H1 (cell line): Measurements from ENCODE around the gene CDHR2. TPM values are rescaled to one million over a fixed set of nuclear protein-coding genes. Genes with fewer than 3 reads are reported as not detected.

Experiments used
- CTCF ChIA-PET: fragments of 300-600 bp; sonication (Branson Sonifier 250); formaldehyde crosslinking; loops from one replicate; lab custom pipeline; 2021; ENCODE audit not compliant: partially characterized antibody; lab: Charles Lee
- POLR2A ChIA-PET: fragments of 300-600 bp; sonication (Branson Sonifier 250); formaldehyde crosslinking; loops from one replicate; lab custom pipeline; 2021; ENCODE audit warnings: inconsistent platforms; ENCODE audit not compliant: partially characterized antibody; lab: Charles Lee
- DNase-seq, 2 experiments: peaks; one replicate each; pipeline versions ENCODE4 v3.0.0 to v3.0.0-alpha.2; 2010 to 2022; ENCODE audit warnings: low spot score in 2 of 2, low read depth in 1 of 2, mixed read lengths in 1 of 2
- FAIRE-seq: peaks from 2 replicates; lab custom pipeline; 2011; peaks lifted over from hg19 to GRCh38; lab: Jason Lieb, UNC
- H2AFZ ChIP-seq: 2 replicates; pipeline ENCODE4 v1.8.1; 2012; ENCODE audit warnings: low read length, inconsistent platforms
- H2AK5ac ChIP-seq: 2 replicates; pipeline ENCODE4 v1.6.1; 2013; ENCODE audit warnings: low read depth, low read length
- H2BK120ac ChIP-seq: replicated peaks from 2 replicates; pipeline ENCODE3; 2013; ENCODE audit warnings: low read depth, low read length, inconsistent platforms
- H2BK12ac ChIP-seq: 2 replicates; pipeline ENCODE4 v1.6.1; 2013; ENCODE audit warnings: low read depth, low read length
- H2BK15ac ChIP-seq: 2 replicates; pipeline ENCODE4 v1.6.1; 2013; ENCODE audit warnings: low read length
- H2BK20ac ChIP-seq: 2 replicates; pipeline ENCODE4 v1.6.1; 2013; ENCODE audit warnings: low read length
- H2BK5ac ChIP-seq: 2 replicates; pipeline ENCODE4 v1.6.1; 2013; ENCODE audit warnings: low read depth, low read length
- H3K14ac ChIP-seq: 2 replicates; pipeline ENCODE4 v1.6.1; 2013; ENCODE audit warnings: inconsistent platforms; ENCODE audit not compliant: insufficient read length
- H3K18ac ChIP-seq: 2 replicates; pipeline ENCODE4 v1.6.1; 2013; ENCODE audit warnings: low read length; ENCODE audit errors: extremely low read depth
- H3K23ac ChIP-seq: 2 replicates; pipeline ENCODE4 v1.6.1; 2013; ENCODE audit warnings: inconsistent platforms; ENCODE audit not compliant: insufficient read length
- H3K23me2 ChIP-seq: 2 replicates; pipeline ENCODE4 v1.6.1; 2013; ENCODE audit warnings: low read depth, low read length
- H3K27ac ChIP-seq: 2 replicates; pipeline ENCODE4 v1.6.1; 2011; ENCODE audit warnings: low read depth, low read length, inconsistent platforms
- H3K27me3 ChIP-seq, 4 experiments: replicated peaks in 1 of 4; 1 replicate in 1 of 4; 2 replicates in 3 of 4; pipeline versions ENCODE4 v1.6.1 to v1.8.1; 2011 to 2013; ENCODE audit warnings: low read length in 3 of 4, mild to moderate bottlenecking in 3 of 4, inconsistent platforms in 2 of 4, mixed read lengths in 2 of 4, moderate library complexity in 1 of 4; ENCODE audit not compliant: control insufficient read depth in 3 of 4, insufficient read depth in 3 of 4; ENCODE audit errors: extremely low read depth in 1 of 4
- H3K36me3 ChIP-seq, 4 experiments: 2 replicates each; pipeline versions ENCODE4 v1.6.1 to v1.8.1; 2011 to 2013; ENCODE audit warnings: mild to moderate bottlenecking in 4 of 4, low read length in 3 of 4, moderate library complexity in 2 of 4, control low read depth in 1 of 4, inconsistent platforms in 1 of 4; ENCODE audit not compliant: insufficient read depth in 4 of 4, control insufficient read depth in 2 of 4
- H3K4ac ChIP-seq: replicated peaks from 2 replicates; pipeline ENCODE3; 2013; ENCODE audit warnings: low read length, low read depth, mixed read lengths, inconsistent platforms; ENCODE audit not compliant: insufficient read length
- H3K4me1 ChIP-seq, 4 experiments: replicated peaks in 1 of 4; 1 replicate in 1 of 4; 2 replicates in 3 of 4; pipeline versions ENCODE4 v1.6.1 to v1.8.1; 2011 to 2013; ENCODE audit warnings: low read length in 3 of 4, inconsistent platforms in 2 of 4, mixed read lengths in 1 of 4; ENCODE audit not compliant: insufficient read depth in 4 of 4, control insufficient read depth in 3 of 4
- H3K4me2 ChIP-seq, 2 experiments: 2 replicates each; pipeline versions ENCODE4 v1.6.1 to v1.8.1; 2011 to 2013; ENCODE audit warnings: low read depth in 2 of 2, low read length in 2 of 2, control low read depth in 1 of 2, inconsistent platforms in 1 of 2, mild to moderate bottlenecking in 1 of 2; ENCODE audit not compliant: insufficient read depth in 1 of 2
- H3K4me3 ChIP-seq, 4 experiments: fragments of 200-600, 300-600 bp in 1 of 4; sonication (generic), shearing (Covaris generic), sonication (Bioruptor Twin) in 1 of 4; 2 replicates each; pipeline versions ENCODE4 v1.5.1 to v1.8.1; 2011 to 2016; ENCODE audit warnings: low read length in 4 of 4, low read depth in 3 of 4, control low read depth in 2 of 4, inconsistent platforms in 2 of 4, mild to moderate bottlenecking in 2 of 4, mixed read lengths in 1 of 4, moderate library complexity in 1 of 4; ENCODE audit not compliant: insufficient read depth in 2 of 4; ENCODE audit errors: extremely low read depth in 1 of 4
- H3K56ac ChIP-seq: replicated peaks from 2 replicates; pipeline ENCODE3; 2013; ENCODE audit warnings: low read depth, mild to moderate bottlenecking, mixed read lengths, low read length, inconsistent platforms; ENCODE audit not compliant: insufficient read length
- H3K79me1 ChIP-seq: 2 replicates; pipeline ENCODE4 v1.6.1; 2013; ENCODE audit warnings: low read depth, low read length, control low read depth
- H3K79me2 ChIP-seq, 2 experiments: 2 replicates each; pipeline versions ENCODE4 v1.6.1 to v1.8.1; 2012 to 2013; ENCODE audit warnings: low read length in 2 of 2, mild to moderate bottlenecking in 2 of 2, inconsistent platforms in 1 of 2; ENCODE audit not compliant: insufficient read depth in 2 of 2, control insufficient read depth in 1 of 2
- H3K9ac ChIP-seq, 4 experiments: replicated peaks in 1 of 4; 1 replicate in 1 of 4; 2 replicates in 3 of 4; pipeline versions ENCODE4 v1.6.1 to v1.8.1; 2011 to 2013; ENCODE audit warnings: low read depth in 3 of 4, low read length in 3 of 4, control low read depth in 2 of 4, mild to moderate bottlenecking in 2 of 4, moderate library complexity in 2 of 4, inconsistent platforms in 1 of 4; ENCODE audit errors: extremely low read depth in 1 of 4
- H3K9me3 ChIP-seq, 2 experiments: 2 replicates each; pipeline versions ENCODE4 v1.6.1 to v1.8.1; 2012 to 2013; ENCODE audit warnings: mild to moderate bottlenecking in 2 of 2, moderate library complexity in 2 of 2, control low read depth in 1 of 2, inconsistent platforms in 1 of 2, low read depth in 1 of 2, low read length in 1 of 2, mixed read lengths in 1 of 2; ENCODE audit not compliant: insufficient read depth in 2 of 2
- H4K20me1 ChIP-seq, 2 experiments: replicated peaks in 1 of 2; 2 replicates each; pipeline versions ENCODE3 to v1.8.1; 2011 to 2013; ENCODE audit warnings: inconsistent platforms in 2 of 2, low read length in 2 of 2, mild to moderate bottlenecking in 1 of 2; ENCODE audit not compliant: insufficient read depth in 2 of 2, control insufficient read depth in 1 of 2
- H4K5ac ChIP-seq: 2 replicates; pipeline ENCODE4 v1.6.1; 2013; ENCODE audit warnings: low read length, low read depth, mixed read lengths, inconsistent platforms; ENCODE audit not compliant: insufficient read length
- H4K8ac ChIP-seq: 2 replicates; pipeline ENCODE4 v1.8.0; 2013; ENCODE audit warnings: mild to moderate bottlenecking, moderate library complexity, low read length, inconsistent platforms; ENCODE audit not compliant: insufficient read depth; ENCODE audit errors: extremely low read depth
- H4K91ac ChIP-seq: replicated peaks from 2 replicates; pipeline ENCODE3; 2013; ENCODE audit warnings: low read length, mixed read lengths, inconsistent platforms; ENCODE audit not compliant: insufficient read length
- BCL11A ChIP-seq, 2 experiments: IDR thresholded peaks; one replicate each; pipeline ENCODE4 v1.6.1; 2011; ENCODE audit warnings: low read depth in 2 of 2, low read length in 2 of 2, mild to moderate bottlenecking in 2 of 2
- BRCA1 ChIP-seq: IDR thresholded peaks from 2 replicates; pipeline ENCODE4 v1.6.1; 2012; ENCODE audit warnings: low read depth, low read length, improper control_type of control experiment
- CBX8 ChIP-seq: fragments of 300-800, 300-1000 bp; sonication (generic); IDR thresholded peaks from 2 replicates; pipeline ENCODE4 v1.7.1; 2016; ENCODE audit warnings: low read depth, low read length, borderline replicate concordance
- CHD1 ChIP-seq: IDR thresholded peaks from 2 replicates; pipeline ENCODE4 v1.6.1; 2012; ENCODE audit warnings: low read depth, low read length, improper control_type of control experiment
- CTCF ChIP-seq, 3 experiments: IDR thresholded peaks; 1 replicate in 2 of 3; 2 replicates in 1 of 3; pipeline versions ENCODE4 v1.5.1 to v1.6.1; 2011; ENCODE audit warnings: low read length in 3 of 3, mild to moderate bottlenecking in 3 of 3, inconsistent platforms in 2 of 3, low read depth in 1 of 3, moderate library complexity in 1 of 3; ENCODE audit not compliant: insufficient read depth in 1 of 3; ENCODE audit errors: control extremely low read depth in 1 of 3
- GABPA ChIP-seq: IDR thresholded peaks from 2 replicates; pipeline ENCODE4 v1.6.1; 2011; ENCODE audit warnings: mild to moderate bottlenecking, low read length, moderate library complexity, borderline replicate concordance; ENCODE audit not compliant: insufficient read depth
- MAFK ChIP-seq: IDR thresholded peaks from 2 replicates; pipeline ENCODE4 v1.6.1; 2012; ENCODE audit warnings: low read depth, mild to moderate bottlenecking, improper control_type of control experiment, low read length
- MAX ChIP-seq: IDR thresholded peaks from 2 replicates; pipeline ENCODE4 v1.6.1; 2012; ENCODE audit warnings: inconsistent platforms
- NRF1 ChIP-seq: IDR thresholded peaks from 2 replicates; pipeline ENCODE4 v1.6.1; 2011; ENCODE audit warnings: mild to moderate bottlenecking, low read depth, low read length, improper control_type of control experiment
- RBBP5 ChIP-seq: IDR thresholded peaks from 2 replicates; pipeline ENCODE4 v1.7.1; 2012; ENCODE audit warnings: low read depth, mild to moderate bottlenecking, inconsistent platforms, low read length, moderate library complexity, borderline replicate concordance
- RFX5 ChIP-seq: IDR thresholded peaks from 2 replicates; pipeline ENCODE4 v1.6.1; 2011; ENCODE audit warnings: low read depth, low read length, improper control_type of control experiment, borderline replicate concordance
- TCF12 ChIP-seq: IDR thresholded peaks from 2 replicates; pipeline ENCODE4 v1.6.1; 2011; ENCODE audit warnings: low read depth, mild to moderate bottlenecking, low read length
- WGBS, 2 experiments: shearing (Covaris generic) in 1 of 2; methylation state at CpG; one replicate each; pipeline versions ENCODE4 v1.1.6 to v1.1.7; 2013 to 2015; ENCODE audit warnings: low lambda C conversion rate in 2 of 2, mixed read lengths in 2 of 2, inconsistent platforms in 1 of 2, low coverage in 1 of 2, missing lambda C conversion rate in 1 of 2; ENCODE audit not compliant: insufficient replicate concordance in 2 of 2, insufficient coverage in 1 of 2, insufficient read length in 1 of 2; ENCODE audit errors: extremely low coverage in 1 of 2, missing lambda C conversion rate in 1 of 2; 5-methylcytosine and 5-hydroxymethylcytosine counted together
- polyA plus RNA-seq, 7 experiments: library from polyadenylated mRNA; depleted of rRNA in 3 of 7; stranded (reverse) in 5 of 7; unstranded in 2 of 7; fragments of >200 nt in 5 of 7; fragments of 200-250 nt in 2 of 7; gene quantifications; 1 replicate in 5 of 7; 2 replicates in 1 of 7; 4 replicates in 1 of 7; pipeline versions ENCODE4 v1.2.1 to v1.2.3, GENCODE V29; 2011 to 2013; ENCODE audit warnings: missing spikeins in 2 of 7, mixed read lengths in 2 of 7
- total RNA-seq: library from RNA; stranded (reverse); fragmentation: NEBNext Ultra II Directional; extraction: Animal tissue kit (Norgen Biotek cat#: 25700); gene quantifications from 2 replicates; pipeline ENCODE4 v1.2.1, GENCODE V29; 2021

CDHR2 gene
- total and polyA plus RNA-seq, 2 of the 8 experiments (the other 6 are each of a cell fraction or from before 2014, with no cell fraction given) = 0.02 to 0.43 TPM

- POLR2A ChIA-PET = interaction anchor here (1.8 kb wide), 1 partner anchor 11 kb away, joined by 4 read pairs; no protein-coding TSS in a partner anchor
- no peak overlapping the region for H2BK120ac ChIP-seq
- no peaks in the 10 kb centered on the region for H4K20me1 ChIP-seq
- 95% methylated on average over 3 of the region's 3 CpGs; no CpG with 5 or more reads in 1 of the 2 experiments for WGBS, 2 experiments
- H3K23ac ChIP-seq = no peak overlapping the region
- no peak overlapping the region for H4K91ac ChIP-seq
- no peak overlapping the region for H3K4me3 ChIP-seq
- H3K79me1 ChIP-seq = no peaks in the 10 kb centered on the region
- H3K4ac ChIP-seq = no peak overlapping the region
- no peaks in the 10 kb centered on the region for H3K27me3 ChIP-seq
- no peak overlapping the region for H3K4me2 ChIP-seq
- no peak overlapping the region for H2BK20ac ChIP-seq
- H3K9ac ChIP-seq = no peak overlapping the region
- H3K27ac ChIP-seq = no peak overlapping the region
- no peak overlapping the region for H2AK5ac ChIP-seq
- H2AFZ ChIP-seq = no peak overlapping the region
- H2BK5ac ChIP-seq = no peak overlapping the region
- no peak overlapping the region for H3K14ac ChIP-seq
- no peak overlapping the region for H2BK12ac ChIP-seq
- H3K9me3 ChIP-seq = no peaks in the 10 kb centered on the region
- no peak for DNase-seq
- no peak overlapping the region for H4K5ac ChIP-seq
- CTCF ChIA-PET = interaction anchor here (1.0 to 1.5 kb wide), 3 partner anchors 16 to 95 kb away, joined by 3 to 5 read pairs (median 3); no protein-coding TSS in a partner anchor
- no peaks in the 10 kb centered on the region for H3K23me2 ChIP-seq
- H2BK15ac ChIP-seq = no peak overlapping the region
- no peak overlapping the region for H3K56ac ChIP-seq
- peaks cover 10 to 66% (median 41%) of the 10 kb centered on the region in 4 experiments for H3K36me3 ChIP-seq
- no peaks in the 10 kb centered on the region for H3K4me1 ChIP-seq
- H3K79me2 ChIP-seq = no peaks in the 10 kb centered on the region
- TF ChIP-seq BCL11A (IDR thresholded peaks at IDR 0.05; ENCODE audit: low read depth in 2 of 2, low read length in 2 of 2) (no peak), RFX5 (no peak), CTCF (IDR thresholded peaks at IDR 0.05; ENCODE audit: control extremely low read depth in 1 of 3, insufficient read depth in 1 of 3, low read depth in 1 of 3, low read length in 3 of 3) (no peak), CHD1 (no peak), TCF12 (no peak), CBX8 (no peak), NRF1 (no peak), GABPA (no peak), RBBP5 (no peak), BRCA1 (no peak), MAX (no peak), MAFK (no peak)
- TF ChIP-seq, all 59 proteins: peak for 0
- no peak for FAIRE-seq
- H4K8ac ChIP-seq = no peak overlapping the region
- H3K18ac ChIP-seq = no peak overlapping the region
These were observed 48.6 kb upstream of the CDHR2 start for GRCh38 chr5:176500511-176500910.
